ENCODE data around the gene CACNA1B.

- TF ChIP-seq, protein P1, sequence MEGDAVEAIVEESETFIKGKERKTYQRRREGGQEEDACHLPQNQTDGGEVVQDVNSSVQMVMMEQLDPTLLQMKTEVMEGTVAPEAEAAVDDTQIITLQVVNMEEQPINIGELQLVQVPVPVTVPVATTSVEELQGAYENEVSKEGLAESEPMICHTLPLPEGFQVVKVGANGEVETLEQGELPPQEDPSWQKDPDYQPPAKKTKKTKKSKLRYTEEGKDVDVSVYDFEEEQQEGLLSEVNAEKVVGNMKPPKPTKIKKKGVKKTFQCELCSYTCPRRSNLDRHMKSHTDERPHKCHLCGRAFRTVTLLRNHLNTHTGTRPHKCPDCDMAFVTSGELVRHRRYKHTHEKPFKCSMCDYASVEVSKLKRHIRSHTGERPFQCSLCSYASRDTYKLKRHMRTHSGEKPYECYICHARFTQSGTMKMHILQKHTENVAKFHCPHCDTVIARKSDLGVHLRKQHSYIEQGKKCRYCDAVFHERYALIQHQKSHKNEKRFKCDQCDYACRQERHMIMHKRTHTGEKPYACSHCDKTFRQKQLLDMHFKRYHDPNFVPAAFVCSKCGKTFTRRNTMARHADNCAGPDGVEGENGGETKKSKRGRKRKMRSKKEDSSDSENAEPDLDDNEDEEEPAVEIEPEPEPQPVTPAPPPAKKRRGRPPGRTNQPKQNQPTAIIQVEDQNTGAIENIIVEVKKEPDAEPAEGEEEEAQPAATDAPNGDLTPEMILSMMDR (IDR thresholded peaks at IDR 0.05): no peak
- no peak for TF ChIP-seq POLR2A (IDR thresholded peaks at IDR 0.05; ENCODE audit: low read depth)
- TF ChIP-seq EP300 (IDR thresholded peaks at IDR 0.05): no peak
- no peak for TF ChIP-seq POLR2AphosphoS5 (IDR thresholded peaks at IDR 0.05)
Observed at GRCh38 chr9:137870432-137870831, 7.2 kb upstream of the CACNA1B start.

Measured in esophagus muscularis mucosa (tissue), 4 donors.